ENCODE measurements around the gene PTPN5. TPM values are rescaled to one million over a fixed set of nuclear protein-coding genes. Genes with fewer than 3 reads are reported as not detected.
"Not testable (repeated sequence)": the region's sequence is repeated elsewhere in the genome, so short reads cannot be mapped to it uniquely, and the experiment has no call there.

Gene PTPN5
- total RNA-seq, 1 experiment from 2014 or later, result 1.4 TPM

GRCh38 chr11:18692941-18693760, 98.4 kb downstream of the PTPN5 start:
- no peak overlapping the region for H4K5ac ChIP-seq (ENCODE audit: insufficient read length, low read depth, low read length)

GRCh38 chr11:18691467-18692140, 100.0 kb downstream of the PTPN5 start:
- not testable (repeated sequence) for H3K4me1 ChIP-seq (ENCODE audit: insufficient read depth, low read length); H2AK5ac ChIP-seq (ENCODE audit: insufficient read length, low read length); H3K79me2 ChIP-seq (ENCODE audit: insufficient read depth, low read length); H3K9me3 ChIP-seq (ENCODE audit: control insufficient read depth, low read depth, low read length); H2BK15ac ChIP-seq (ENCODE audit: low read depth, low read length); H2BK20ac ChIP-seq (ENCODE audit: low read depth, low read length, poor library complexity, severe bottlenecking); H4K91ac ChIP-seq (ENCODE audit: insufficient read length, low read depth, low read length); H2BK5ac ChIP-seq (ENCODE audit: insufficient read length, low read length); H3K14ac ChIP-seq (ENCODE audit: insufficient read depth, low read length); H3K23ac ChIP-seq (ENCODE audit: insufficient read length, low read depth, low read length); H2BK120ac ChIP-seq (ENCODE audit: low read depth, low read length, poor library complexity, severe bottlenecking); H3K4me2 ChIP-seq (ENCODE audit: insufficient read depth, insufficient read length, low read length); H3K36me3 Mint-ChIP-seq (ENCODE audit: insufficient read depth in 1 of 3, low read depth in 3 of 3); H3K4me1 Mint-ChIP-seq; H3K27me3 ChIP-seq (ENCODE audit: insufficient read depth, low read length); H3K9ac ChIP-seq (ENCODE audit: extremely low read depth, insufficient read length, low read length); H2BK12ac ChIP-seq (ENCODE audit: insufficient read length, low read depth, low read length); DNase-seq; H4K20me1 ChIP-seq (ENCODE audit: control insufficient read depth, insufficient read depth, insufficient read length); H2AFZ ChIP-seq (ENCODE audit: low read length); H4K5ac ChIP-seq (ENCODE audit: insufficient read length, low read depth, low read length); H3K27ac Mint-ChIP-seq; H3K56ac ChIP-seq (ENCODE audit: insufficient read length, low read depth, low read length); H3T11ph ChIP-seq (ENCODE audit: low read length); H3K23me2 ChIP-seq (ENCODE audit: insufficient read length, low read depth, low read length, poor library complexity, severe bottlenecking); H3K9me3 Mint-ChIP-seq; H3K27ac ChIP-seq (ENCODE audit: insufficient read length, low read depth, low read length); H3K79me1 ChIP-seq (ENCODE audit: insufficient read depth, low read depth, low read length, poor library complexity, severe bottlenecking); H3K4me3 Mint-ChIP-seq; H3K4ac ChIP-seq (ENCODE audit: low read depth, low read length); H4K8ac ChIP-seq (replicated peaks; ENCODE audit: insufficient read length, low read depth, low read length); H3K18ac ChIP-seq (ENCODE audit: insufficient read length, low read depth, low read length)
- peaks cover 15% of the 10 kb centered on the region for H3K27me3 Mint-ChIP-seq (ENCODE audit: low read depth)
- WGBS (ENCODE audit: extremely low coverage, insufficient read length, low lambda C conversion rate), result no CpG with 5 or more reads among the region's 4 CpGs

More at GRCh38 chr11:18692941-18693760, 98.4 kb downstream of the PTPN5 start:
- Histone ChIP-seq H2BK12ac (ENCODE audit: insufficient read length, low read depth, low read length) (no peak overlapping the region), H2AFZ (ENCODE audit: low read length) (no peak overlapping the region), H2AK5ac (ENCODE audit: insufficient read length, low read length) (no peak overlapping the region), H3K23me2 (ENCODE audit: insufficient read length, low read depth, low read length, poor library complexity, severe bottlenecking) (no peaks in the 10 kb centered on the region), H3K4ac (ENCODE audit: low read depth, low read length) (no peak overlapping the region), H3K79me1 (ENCODE audit: insufficient read depth, low read depth, low read length, poor library complexity, severe bottlenecking) (no peaks in the 10 kb centered on the region), H3K4me2 (ENCODE audit: insufficient read depth, insufficient read length, low read length) (no peak overlapping the region), H3K9me3 (ENCODE audit: control insufficient read depth, low read depth, low read length) (no peaks in the 10 kb centered on the region), H4K20me1 (ENCODE audit: control insufficient read depth, insufficient read depth, insufficient read length) (no peaks in the 10 kb centered on the region), H3T11ph (ENCODE audit: low read length) (no peak overlapping the region), H2BK15ac (ENCODE audit: low read depth, low read length) (no peak overlapping the region), H2BK120ac (ENCODE audit: low read depth, low read length, poor library complexity, severe bottlenecking) (no peak overlapping the region), H3K14ac (ENCODE audit: insufficient read depth, low read length) (no peak overlapping the region), H3K56ac (ENCODE audit: insufficient read length, low read depth, low read length) (no peak overlapping the region), H3K27me3 (ENCODE audit: insufficient read depth, low read length) (no peaks in the 10 kb centered on the region), H4K8ac (replicated peaks; ENCODE audit: insufficient read length, low read depth, low read length) (no peak overlapping the region), H2BK20ac (ENCODE audit: low read depth, low read length, poor library complexity, severe bottlenecking) (no peak overlapping the region), H3K18ac (ENCODE audit: insufficient read length, low read depth, low read length) (no peak overlapping the region), H3K9ac (ENCODE audit: extremely low read depth, insufficient read length, low read length) (no peak overlapping the region), H2BK5ac (ENCODE audit: insufficient read length, low read length) (no peak overlapping the region), H3K23ac (ENCODE audit: insufficient read length, low read depth, low read length) (no peak overlapping the region), H3K27ac (ENCODE audit: insufficient read length, low read depth, low read length) (no peak overlapping the region), H3K4me1 (ENCODE audit: insufficient read depth, low read length) (no peaks in the 10 kb centered on the region; the same call in 1 of the 2 replicates), H4K91ac (ENCODE audit: insufficient read length, low read depth, low read length) (no peak overlapping the region), H3K79me2 (ENCODE audit: insufficient read depth, low read length) (no peaks in the 10 kb centered on the region)
- no peak for DNase-seq
- no peak for TF ChIP-seq CTCF (conservative IDR thresholded peaks at IDR 0.05)
- Mint-ChIP-seq H3K9me3 (no peaks in the 10 kb centered on the region), H3K27ac (no peak overlapping the region), H3K36me3 (ENCODE audit: insufficient read depth in 1 of 3, low read depth in 3 of 3) (no peaks in the 10 kb centered on the region), H3K27me3 (ENCODE audit: low read depth) (peaks cover 30% of the 10 kb centered on the region), H3K4me1 (peaks cover 2 to 6% of the 10 kb centered on the region in 2 experiments), H3K4me3 (no peak overlapping the region)
- no CpG with 5 or more reads among the region's 9 CpGs for WGBS (ENCODE audit: extremely low coverage, insufficient read length, low lambda C conversion rate)

Data from H9 (cell line).